ENCODE results near the gene CSNK1A1.
"Not testable (repeated sequence)": the region's sequence is repeated elsewhere in the genome, so short reads cannot be mapped to it uniquely, and the experiment has no call there.

The CSNK1A1 gene

GRCh38 chr5:149514512-149514911, 36.7 kb downstream of the CSNK1A1 start:
- WGBS, 2 experiments, result no CpG with 5 or more reads among the region's 1 CpG
- H3K36me3 ChIP-seq (ENCODE audit: control insufficient read depth, insufficient read depth, low read length), result peaks cover 25% of the 10 kb centered on the region

GRCh38 chr5:149513372-149513947, 37.8 kb downstream of the CSNK1A1 start:
- 91 to 96% methylated on average over 10 to 11 of the region's 11 CpGs for WGBS, 2 experiments
- H3K4me1 ChIP-seq (ENCODE audit: control insufficient read depth, insufficient read depth, low read length); H3K9me3 ChIP-seq (ENCODE audit: control insufficient read depth, low read length); H3K4me3 ChIP-seq (ENCODE audit: insufficient read depth, low read depth, low read length); H3K27ac ChIP-seq (ENCODE audit: insufficient read depth, low read depth, low read length, poor library complexity, severe bottlenecking); H3K27me3 ChIP-seq (ENCODE audit: control insufficient read depth, insufficient read depth, low read length, poor library complexity, severe bottlenecking): not testable (repeated sequence)
- peaks cover 30% of the 10 kb centered on the region for H3K36me3 ChIP-seq (ENCODE audit: control insufficient read depth, insufficient read depth, low read length)

More at GRCh38 chr5:149514512-149514911, 36.7 kb downstream of the CSNK1A1 start:
- no peaks in the 10 kb centered on the region for H3K27me3 ChIP-seq (ENCODE audit: control insufficient read depth, insufficient read depth, low read length, poor library complexity, severe bottlenecking)
- no peaks in the 10 kb centered on the region for H3K9me3 ChIP-seq (ENCODE audit: control insufficient read depth, low read length)
- H3K4me3 ChIP-seq (ENCODE audit: insufficient read depth, low read depth, low read length), result no peak overlapping the region
- H3K27ac ChIP-seq (ENCODE audit: insufficient read depth, low read depth, low read length, poor library complexity, severe bottlenecking), result no peak overlapping the region
- no peaks in the 10 kb centered on the region for H3K4me1 ChIP-seq (ENCODE audit: control insufficient read depth, insufficient read depth, low read length)

- Histone ChIP-seq H3K4me1 (ENCODE audit: control insufficient read depth, insufficient read depth, low read length) (no peaks in the 10 kb centered on the region), H3K4me3 (ENCODE audit: insufficient read depth, low read depth, low read length) (no peak overlapping the region), H3K27ac (ENCODE audit: insufficient read depth, low read depth, low read length, poor library complexity, severe bottlenecking) (no peak overlapping the region), H3K36me3 (ENCODE audit: control insufficient read depth, insufficient read depth, low read length) (peaks cover 45% of the 10 kb centered on the region), H3K9me3 (ENCODE audit: control insufficient read depth, low read length) (no peaks in the 10 kb centered on the region), H3K27me3 (ENCODE audit: control insufficient read depth, insufficient read depth, low read length, poor library complexity, severe bottlenecking) (no peaks in the 10 kb centered on the region)
- WGBS, 2 experiments, result 78 to 96% methylated on average over 1 of the region's 1 CpG
Observed at GRCh38 chr5:149510136-149510535, 41.1 kb downstream of the CSNK1A1 start.

DNA sequence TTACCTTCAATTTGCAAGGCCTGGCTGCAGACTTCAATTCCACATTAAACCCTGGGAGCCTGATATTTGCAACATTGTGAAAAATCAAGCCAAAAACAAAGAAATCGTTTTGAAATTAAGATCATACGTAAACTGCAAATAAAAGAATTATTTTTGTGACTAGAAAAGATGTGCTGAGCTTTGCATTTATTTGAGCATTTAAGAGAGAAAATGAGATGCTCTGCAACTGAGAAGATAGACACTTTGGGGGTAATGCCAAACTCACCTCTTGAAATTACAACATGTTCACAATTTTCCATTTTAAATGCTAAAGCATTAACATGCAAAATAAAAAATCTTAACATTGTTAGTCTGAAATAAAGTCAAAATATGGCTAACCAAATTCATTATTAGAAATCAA, 46.6 kb downstream of the CSNK1A1 start:
- 100% methylated on average over 2 of the region's 2 CpGs for WGBS, 2 experiments
- Histone ChIP-seq H3K9me3 (ENCODE audit: control insufficient read depth, low read length) (no peaks in the 10 kb centered on the region), H3K27me3 (ENCODE audit: control insufficient read depth, insufficient read depth, low read length, poor library complexity, severe bottlenecking) (no peaks in the 10 kb centered on the region), H3K36me3 (ENCODE audit: control insufficient read depth, insufficient read depth, low read length) (peaks cover 35% of the 10 kb centered on the region), H3K4me3 (ENCODE audit: insufficient read depth, low read depth, low read length) (no peak overlapping the region), H3K27ac (ENCODE audit: insufficient read depth, low read depth, low read length, poor library complexity, severe bottlenecking) (no peak overlapping the region), H3K4me1 (ENCODE audit: control insufficient read depth, insufficient read depth, low read length) (no peaks in the 10 kb centered on the region)

- H3K27me3 ChIP-seq (ENCODE audit: control insufficient read depth, insufficient read depth, low read length, poor library complexity, severe bottlenecking), result no peaks in the 10 kb centered on the region
- H3K27ac ChIP-seq (ENCODE audit: insufficient read depth, low read depth, low read length, poor library complexity, severe bottlenecking), result no peak overlapping the region
- peaks cover 31% of the 10 kb centered on the region for H3K36me3 ChIP-seq (ENCODE audit: control insufficient read depth, insufficient read depth, low read length)
- H3K4me1 ChIP-seq (ENCODE audit: control insufficient read depth, insufficient read depth, low read length), result no peaks in the 10 kb centered on the region
- H3K4me3 ChIP-seq (ENCODE audit: insufficient read depth, low read depth, low read length), result no peak overlapping the region
- H3K9me3 ChIP-seq (ENCODE audit: control insufficient read depth, low read length), result no peaks in the 10 kb centered on the region
- 95 to 96% methylated on average over 2 of the region's 2 CpGs for WGBS, 2 experiments
Observed at GRCh38 chr5:149503006-149503405, 48.2 kb downstream of the CSNK1A1 start.

DNA sequence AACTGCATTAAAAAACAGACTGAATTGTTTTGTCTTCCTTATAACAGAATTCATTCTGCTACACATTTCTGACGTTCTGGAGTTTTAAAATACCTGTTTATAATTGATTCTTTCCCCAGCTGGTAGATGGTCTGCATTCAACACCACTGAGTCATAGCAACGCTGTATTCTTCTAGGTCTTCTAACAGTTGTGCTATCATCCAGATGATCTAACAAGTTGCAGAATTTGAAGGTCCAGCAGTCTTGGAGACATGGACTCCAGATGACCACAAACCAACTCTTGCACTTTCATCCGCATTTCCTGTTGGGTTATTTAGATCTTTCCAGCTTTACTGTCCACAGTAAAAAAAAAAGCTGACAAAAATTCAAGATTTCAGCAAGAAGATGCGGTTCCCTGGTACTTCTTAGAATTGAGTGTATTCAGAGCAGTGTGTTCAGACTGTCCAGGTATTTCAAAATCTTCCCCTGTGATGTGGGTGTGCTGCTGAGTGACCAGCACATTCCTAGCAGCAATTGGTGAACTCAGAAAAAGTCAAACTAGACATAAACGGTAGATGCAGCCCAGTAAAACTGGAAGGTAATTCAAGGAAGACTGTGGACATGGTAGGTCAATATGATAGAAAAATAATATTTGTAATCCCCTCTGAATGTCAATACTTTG, 50.2 kb downstream of the CSNK1A1 start:
- Histone ChIP-seq H3K27ac (ENCODE audit: insufficient read depth, low read depth, low read length, poor library complexity, severe bottlenecking) (no peak overlapping the region), H3K9me3 (ENCODE audit: control insufficient read depth, low read length) (no peaks in the 10 kb centered on the region), H3K4me3 (ENCODE audit: insufficient read depth, low read depth, low read length) (no peak overlapping the region), H3K4me1 (ENCODE audit: control insufficient read depth, insufficient read depth, low read length) (no peaks in the 10 kb centered on the region), H3K27me3 (ENCODE audit: control insufficient read depth, insufficient read depth, low read length, poor library complexity, severe bottlenecking) (no peaks in the 10 kb centered on the region), H3K36me3 (ENCODE audit: control insufficient read depth, insufficient read depth, low read length) (peaks cover 22% of the 10 kb centered on the region)
- 93 to 97% methylated on average over 5 of the region's 5 CpGs for WGBS, 2 experiments

GRCh38 chr5:149498724-149499336, 52.4 kb downstream of the CSNK1A1 start:
- Histone ChIP-seq H3K36me3 (ENCODE audit: control insufficient read depth, insufficient read depth, low read length) (peaks cover 20% of the 10 kb centered on the region), H3K27ac (ENCODE audit: insufficient read depth, low read depth, low read length, poor library complexity, severe bottlenecking) (no peak overlapping the region), H3K4me3 (ENCODE audit: insufficient read depth, low read depth, low read length) (no peak overlapping the region), H3K4me1 (ENCODE audit: control insufficient read depth, insufficient read depth, low read length) (no peaks in the 10 kb centered on the region), H3K27me3 (ENCODE audit: control insufficient read depth, insufficient read depth, low read length, poor library complexity, severe bottlenecking) (no peaks in the 10 kb centered on the region), H3K9me3 (ENCODE audit: control insufficient read depth, low read length) (no peaks in the 10 kb centered on the region)
- 88 to 100% methylated on average over 1 of the region's 1 CpG for WGBS, 2 experiments

GRCh38 chr5:149497357-149497756, 53.9 kb downstream of the CSNK1A1 start:
- H3K36me3 ChIP-seq (ENCODE audit: control insufficient read depth, insufficient read depth, low read length), result peaks cover 18% of the 10 kb centered on the region
- H3K27me3 ChIP-seq (ENCODE audit: control insufficient read depth, insufficient read depth, low read length, poor library complexity, severe bottlenecking), result no peaks in the 10 kb centered on the region
- 75 to 93% methylated on average over 1 to 3 of the region's 3 CpGs for WGBS, 2 experiments
- no peaks in the 10 kb centered on the region for H3K9me3 ChIP-seq (ENCODE audit: control insufficient read depth, low read length)
- no peak overlapping the region for H3K27ac ChIP-seq (ENCODE audit: insufficient read depth, low read depth, low read length, poor library complexity, severe bottlenecking)
- H3K4me1 ChIP-seq (ENCODE audit: control insufficient read depth, insufficient read depth, low read length), result no peaks in the 10 kb centered on the region
- no peak overlapping the region for H3K4me3 ChIP-seq (ENCODE audit: insufficient read depth, low read depth, low read length)

- H3K27me3 ChIP-seq (ENCODE audit: control insufficient read depth, insufficient read depth, low read length, poor library complexity, severe bottlenecking), result no peaks in the 10 kb centered on the region
- no peaks in the 10 kb centered on the region for H3K9me3 ChIP-seq (ENCODE audit: control insufficient read depth, low read length)
- no CpG with 5 or more reads among the region's 2 CpGs for WGBS, 2 experiments
- peaks cover 18% of the 10 kb centered on the region for H3K36me3 ChIP-seq (ENCODE audit: control insufficient read depth, insufficient read depth, low read length)
- H3K4me3 ChIP-seq (ENCODE audit: insufficient read depth, low read depth, low read length), result no peak overlapping the region
- H3K27ac ChIP-seq (ENCODE audit: insufficient read depth, low read depth, low read length, poor library complexity, severe bottlenecking), result no peak overlapping the region
- H3K4me1 ChIP-seq (ENCODE audit: control insufficient read depth, insufficient read depth, low read length), result no peaks in the 10 kb centered on the region
Observed at GRCh38 chr5:149496917-149497316, 54.3 kb downstream of the CSNK1A1 start.

- H3K4me1 ChIP-seq (ENCODE audit: control insufficient read depth, insufficient read depth, low read length), result no peaks in the 10 kb centered on the region
- no peaks in the 10 kb centered on the region for H3K27me3 ChIP-seq (ENCODE audit: control insufficient read depth, insufficient read depth, low read length, poor library complexity, severe bottlenecking)
- no peak overlapping the region for H3K4me3 ChIP-seq (ENCODE audit: insufficient read depth, low read depth, low read length)
- H3K9me3 ChIP-seq (ENCODE audit: control insufficient read depth, low read length), result no peaks in the 10 kb centered on the region
- H3K27ac ChIP-seq (ENCODE audit: insufficient read depth, low read depth, low read length, poor library complexity, severe bottlenecking), result no peak overlapping the region
- peaks cover 13% of the 10 kb centered on the region for H3K36me3 ChIP-seq (ENCODE audit: control insufficient read depth, insufficient read depth, low read length)
- 90 to 91% methylated on average over 1 of the region's 1 CpG for WGBS, 2 experiments
Observed at GRCh38 chr5:149496166-149496565, 55.1 kb downstream of the CSNK1A1 start.
